Omental fat pad (tissue), 4 donors: ENCODE results near the gene B2M. TPM values are rescaled to one million over a fixed set of nuclear protein-coding genes. Genes with fewer than 3 reads are reported as not detected.
A peak's percentile ranks its signal among the peaks of the same experiment; 100 is the strongest.

Experiments used
- ATAC-seq: fragments of 150-250 bp; one replicate; pipeline ENCODE4 v1.9.1; 2016; ENCODE audit warnings: mild to moderate bottlenecking, moderate library complexity; ENCODE audit not compliant: low FRiP score
- DNase-seq: peaks from one replicate; pipeline ENCODE4 v3.0.0-alpha.2; 2019; ENCODE audit warnings: low spot score
- CTCF ChIP-seq, 3 donors: fragments of 450-650 bp; IDR thresholded peaks; one replicate each; pipeline ENCODE4 v1.5.1; 2016 to 2017; ENCODE audit warnings: antibody characterized with exemption in 3 of 3, mild to moderate bottlenecking in 3 of 3, moderate library complexity in 2 of 3
- total RNA-seq, 4 donors: library from RNA; depleted of rRNA; stranded (reverse); fragments of >200 nt; gene quantifications; one replicate each; pipeline ENCODE4 v1.1.0, GENCODE V29; 2016

Gene B2M
- 1,000 to 10,000 TPM; 3,373 to 5,667 (median 4,138) TPM for total RNA-seq

GRCh38 chr15:44711096-44711742 lies at the start of gene B2M, which contains the start of gene PATL2:
B2M (plus strand) TSS chr15:44711517; CDS start chr15:44711547, 30 bp downstream.
PATL2 (minus strand) TSS chr15:44711323; CDS start chr15:44676490, 34,833 bp downstream.
- peak; percentile 92 for ATAC-seq
- DNase-seq: peak; percentile 94
- TF ChIP-seq CTCF (IDR thresholded peaks at IDR 0.05): no peak

- ATAC-seq (no peak), DNase-seq (no peak)
- TF ChIP-seq CTCF (IDR thresholded peaks at IDR 0.05): no peak
Observed at GRCh38 chr15:44661576-44661975, 49.7 kb upstream of the B2M start.

GRCh38 chr15:44662478-44663409 lies 48.6 kb upstream of the B2M start:
- peak; percentile 56 for DNase-seq
- ATAC-seq: peak; percentile 67
- TF ChIP-seq CTCF (IDR thresholded peaks at IDR 0.05): no peak

GRCh38 chr15:44663410-44664308 lies 47.7 kb upstream of the B2M start, which contains the start of gene SPG11:
SPG11 (minus strand) TSS chr15:44663662; CDS start chr15:44663647, 15 bp downstream.
- peak in 2 of 3 donors; percentile 71 to 92 for TF ChIP-seq CTCF (IDR thresholded peaks at IDR 0.05)
- DNase-seq: peak; percentile 95

GRCh38 chr15:44666210-44667038 lies 44.9 kb upstream of the B2M start:
- DNase-seq (no peak), ATAC-seq (no peak)
- TF ChIP-seq CTCF (IDR thresholded peaks at IDR 0.05): no peak

More at GRCh38 chr15:44663410-44664308, 47.7 kb upstream of the B2M start, which contains the start of gene SPG11:
- ATAC-seq: peak; percentile 99

GRCh38 chr15:44667039-44667360 lies 44.3 kb upstream of the B2M start:
- DNase-seq: no peak
- ATAC-seq: no peak
- TF ChIP-seq CTCF (IDR thresholded peaks at IDR 0.05): no peak
